Measurements from ENCODE around the gene SGCA. TPM values are rescaled to one million over a fixed set of nuclear protein-coding genes. Genes with fewer than 3 reads are reported as not detected.

The SGCA gene
- total and polyA plus RNA-seq, 2 of the 13 experiments (the other 11 are each of a cell fraction or from before 2014, with no cell fraction given) = not detected

DNA sequence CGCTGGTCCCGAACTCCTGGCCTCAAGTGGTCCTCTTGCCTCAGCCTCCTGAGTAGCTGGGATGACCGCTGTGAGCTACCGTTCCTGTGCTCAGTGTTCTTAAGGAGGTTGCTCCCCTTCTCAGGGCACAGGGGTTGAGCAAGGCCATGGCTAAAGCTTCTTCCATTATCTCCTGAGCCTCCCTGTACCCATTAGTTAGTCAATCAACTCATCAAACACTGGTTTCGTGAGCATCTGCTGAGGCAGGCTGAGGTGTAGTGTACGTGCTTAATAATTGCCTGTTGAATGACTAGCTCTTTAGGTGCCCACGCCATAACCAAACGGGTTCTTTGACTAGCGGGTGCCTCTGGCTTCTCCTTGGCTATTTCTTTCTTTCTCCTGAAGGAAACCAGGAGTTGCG lies 11.7 kb downstream of the SGCA start:
- no peaks in the 10 kb centered on the region for H4K20me1 ChIP-seq (ENCODE audit: insufficient read depth, low read length)
- peak overlapping the region in 1 of 3 experiments; percentile 74; a peak in 3 of 6 replicates for H3K4me3 ChIP-seq (replicated peaks in 1 of 3; ENCODE audit: insufficient read depth in 1 of 3, low read depth in 2 of 3, low read length in 3 of 3)
- no peak for TF ChIP-seq ZNF430 (CRISPR knock-in tag; IDR thresholded peaks at IDR 0.05)
- TF ChIP-seq, protein P1, sequence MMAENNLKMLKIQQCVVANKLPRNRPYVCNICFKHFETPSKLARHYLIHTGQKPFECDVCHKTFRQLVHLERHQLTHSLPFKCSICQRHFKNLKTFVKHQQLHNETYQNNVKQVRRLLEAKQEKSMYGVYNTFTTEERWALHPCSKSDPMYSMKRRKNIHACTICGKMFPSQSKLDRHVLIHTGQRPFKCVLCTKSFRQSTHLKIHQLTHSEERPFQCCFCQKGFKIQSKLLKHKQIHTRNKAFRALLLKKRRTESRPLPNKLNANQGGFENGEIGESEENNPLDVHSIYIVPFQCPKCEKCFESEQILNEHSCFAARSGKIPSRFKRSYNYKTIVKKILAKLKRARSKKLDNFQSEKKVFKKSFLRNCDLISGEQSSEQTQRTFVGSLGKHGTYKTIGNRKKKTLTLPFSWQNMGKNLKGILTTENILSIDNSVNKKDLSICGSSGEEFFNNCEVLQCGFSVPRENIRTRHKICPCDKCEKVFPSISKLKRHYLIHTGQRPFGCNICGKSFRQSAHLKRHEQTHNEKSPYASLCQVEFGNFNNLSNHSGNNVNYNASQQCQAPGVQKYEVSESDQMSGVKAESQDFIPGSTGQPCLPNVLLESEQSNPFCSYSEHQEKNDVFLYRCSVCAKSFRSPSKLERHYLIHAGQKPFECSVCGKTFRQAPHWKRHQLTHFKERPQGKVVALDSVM (CRISPR knock-in tag; IDR thresholded peaks at IDR 0.05) = 0 out of 2 replicates have a peak, but pooled peaks have one; percentile 6
- TF ChIP-seq ZNF143 (CRISPR knock-in tag; IDR thresholded peaks at IDR 0.05) = 0 out of 2 replicates have a peak, but pooled peaks have one; percentile 3
- peak; percentile 96 for TF ChIP-seq ZNF3 (CRISPR knock-in tag; IDR thresholded peaks at IDR 0.05)
- TF ChIP-seq ZNF550 (CRISPR knock-in tag; IDR thresholded peaks at IDR 0.05; ENCODE audit: borderline replicate concordance) = no peak
- in situ Hi-C loops (cut with HindIII; ENCODE audit: extremely low pct_ligation_motif_present, low pct_unique_long_range_greater_than_20kb) = no loop called here
- H3K27me3 ChIP-seq (ENCODE audit: control insufficient read depth in 1 of 2, insufficient read depth in 2 of 2, low read length in 2 of 2) = peaks cover 0 to 19% of the 10 kb centered on the region in 2 experiments; a peak in 2 of 5 replicates
- H3K9me3 ChIP-seq (ENCODE audit: low read length) = no peaks in the 10 kb centered on the region
- intact Hi-C loops (cut with micrococcal nuclease; ENCODE audit: unreplicated experiment) = no loop called here
- DNase-seq (ENCODE audit: low spot score) = no peak
- 76% methylated on average over 10 of the region's 10 CpGs for WGBS (ENCODE audit: low lambda C conversion rate)
- POLR2A ChIA-PET = interaction anchor here (0.9 to 1.5 kb wide), 5 partner anchors 23 to 169 kb away, joined by 3 to 7 read pairs (median 4); partner anchors contain the start of gene XYLT2
- no peak overlapping the region for H3K27ac ChIP-seq (ENCODE audit: extremely low read length, insufficient read depth, low read length)
- CTCF ChIA-PET (ENCODE audit: low intra/inter-chr PET ratio, low total read pairs) = interaction anchor here (1.6 to 3.4 kb wide), 3 partner anchors 8 to 23 kb away, joined by 8 to 11 read pairs (median 10); no protein-coding TSS in a partner anchor
- peak overlapping the region; percentile 84 for H3K4me2 ChIP-seq (ENCODE audit: low read depth, low read length)
- BruUV-seq (replicated peaks) = no TSS peak
- FAIRE-seq = no peak
- H3K79me2 ChIP-seq (ENCODE audit: insufficient read depth, low read length) = no peaks in the 10 kb centered on the region
- ATAC-seq = no peak
- H3K9ac ChIP-seq (ENCODE audit: insufficient read depth, low read depth, low read length) = no peak overlapping the region
- H3K36me3 ChIP-seq (replicated peaks in 1 of 2; ENCODE audit: control insufficient read depth in 1 of 2, insufficient read depth in 2 of 2, low read length in 2 of 2) = no peaks in the 10 kb centered on the region
- H3K4me1 ChIP-seq (ENCODE audit: insufficient read depth, low read length) = peaks cover 80% of the 10 kb centered on the region
- H2AFZ ChIP-seq (ENCODE audit: low read length) = no peak overlapping the region
